Stimulated activated CD4-positive, alpha-beta T cell treated with anti-CD3 and anti-CD28 coated beads, Interleukin-2, amount 100 ng/mL, for 24 hours (primary cell): ENCODE data around the gene GPR17.

Experiments used
- DNase-seq, 2 donors: peaks; one replicate each; pipeline ENCODE4 v3.0.0-alpha.2; 2020

Gene GPR17

GRCh38 chr2:127645395-127646291 is at the start of gene GPR17:
Gene GPR17 (plus strand): TSS chr2:127646153. CDS start chr2:127650736, 4,583 bp downstream.
- no peak for DNase-seq

- peak in 1 of 2 donors; percentile 9 for DNase-seq
Measured at GRCh38 chr2:127596311-127597045, 49.5 kb upstream of the GPR17 start.

- DNase-seq: no peak
Measured at GRCh38 chr2:127597046-127597983, 48.6 kb upstream of the GPR17 start.

DNA sequence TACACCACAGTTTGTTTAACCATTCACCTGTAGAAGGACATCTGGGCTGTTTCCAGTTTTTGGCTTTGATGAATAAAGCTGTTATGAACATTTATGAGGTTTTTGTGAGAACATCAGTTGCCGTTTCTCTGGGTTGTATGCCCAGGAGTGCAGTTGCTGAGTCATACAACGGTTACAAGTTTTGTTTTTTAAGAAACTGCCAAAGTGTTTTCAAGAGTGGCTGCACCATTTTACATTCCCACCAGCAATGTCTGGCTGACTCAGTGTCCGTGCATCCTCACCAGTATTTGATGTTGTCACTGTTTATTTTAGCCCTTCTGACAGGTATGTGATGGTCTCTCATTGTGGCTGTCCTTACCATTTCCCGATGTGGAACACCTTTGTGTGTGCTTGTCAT is 48.0 kb upstream of the GPR17 start:
- no peak for DNase-seq

DNA sequence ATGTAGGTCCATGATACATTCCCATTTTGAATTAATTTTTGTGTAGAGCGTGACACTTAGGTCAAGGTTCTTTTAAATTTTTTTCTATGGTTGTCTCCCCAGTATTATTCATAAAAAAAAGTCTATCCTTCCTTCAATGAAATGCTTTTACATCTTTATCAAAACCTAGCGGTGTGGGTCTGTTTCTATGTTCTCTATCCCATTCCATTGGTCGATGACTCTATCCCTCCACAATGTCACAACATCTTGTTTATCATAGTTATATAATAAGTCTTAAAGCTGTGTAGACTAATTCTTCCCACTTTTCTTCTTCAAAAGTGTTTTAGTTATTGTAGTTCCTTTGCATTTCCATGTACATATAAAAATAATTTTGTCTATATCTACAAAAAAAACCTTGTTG is 47.2 kb upstream of the GPR17 start:
- DNase-seq: no peak

- no peak for DNase-seq
Measured at GRCh38 chr2:127599211-127599610, 46.7 kb upstream of the GPR17 start.

DNA sequence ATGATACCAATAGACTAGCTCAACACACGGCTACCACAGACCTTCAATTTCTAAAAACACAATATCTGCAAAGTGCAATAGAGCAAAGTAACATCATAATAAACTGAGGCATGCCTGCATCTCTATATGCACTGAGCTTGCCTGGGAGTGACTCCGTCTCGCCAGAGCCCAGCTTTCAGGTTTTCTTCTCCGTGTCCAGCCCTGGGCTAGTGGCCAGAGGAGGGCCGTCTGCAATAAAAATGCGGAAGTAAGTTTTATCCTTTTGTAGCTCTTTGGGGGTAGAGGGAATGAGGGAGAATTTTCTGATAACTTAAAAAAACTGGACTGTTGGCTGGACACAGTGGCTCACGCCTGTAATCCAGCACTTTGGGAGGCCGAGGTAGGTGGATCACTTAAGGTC is 41.0 kb upstream of the GPR17 start:
- no peak for DNase-seq

GRCh38 chr2:127605691-127606263 is 40.2 kb upstream of the GPR17 start:
- no peak for DNase-seq

- DNase-seq: no peak
Measured at GRCh38 chr2:127606625-127607398, 39.1 kb upstream of the GPR17 start.

- DNase-seq: no peak
Measured at GRCh38 chr2:127607399-127607908, 38.5 kb upstream of the GPR17 start.

DNA sequence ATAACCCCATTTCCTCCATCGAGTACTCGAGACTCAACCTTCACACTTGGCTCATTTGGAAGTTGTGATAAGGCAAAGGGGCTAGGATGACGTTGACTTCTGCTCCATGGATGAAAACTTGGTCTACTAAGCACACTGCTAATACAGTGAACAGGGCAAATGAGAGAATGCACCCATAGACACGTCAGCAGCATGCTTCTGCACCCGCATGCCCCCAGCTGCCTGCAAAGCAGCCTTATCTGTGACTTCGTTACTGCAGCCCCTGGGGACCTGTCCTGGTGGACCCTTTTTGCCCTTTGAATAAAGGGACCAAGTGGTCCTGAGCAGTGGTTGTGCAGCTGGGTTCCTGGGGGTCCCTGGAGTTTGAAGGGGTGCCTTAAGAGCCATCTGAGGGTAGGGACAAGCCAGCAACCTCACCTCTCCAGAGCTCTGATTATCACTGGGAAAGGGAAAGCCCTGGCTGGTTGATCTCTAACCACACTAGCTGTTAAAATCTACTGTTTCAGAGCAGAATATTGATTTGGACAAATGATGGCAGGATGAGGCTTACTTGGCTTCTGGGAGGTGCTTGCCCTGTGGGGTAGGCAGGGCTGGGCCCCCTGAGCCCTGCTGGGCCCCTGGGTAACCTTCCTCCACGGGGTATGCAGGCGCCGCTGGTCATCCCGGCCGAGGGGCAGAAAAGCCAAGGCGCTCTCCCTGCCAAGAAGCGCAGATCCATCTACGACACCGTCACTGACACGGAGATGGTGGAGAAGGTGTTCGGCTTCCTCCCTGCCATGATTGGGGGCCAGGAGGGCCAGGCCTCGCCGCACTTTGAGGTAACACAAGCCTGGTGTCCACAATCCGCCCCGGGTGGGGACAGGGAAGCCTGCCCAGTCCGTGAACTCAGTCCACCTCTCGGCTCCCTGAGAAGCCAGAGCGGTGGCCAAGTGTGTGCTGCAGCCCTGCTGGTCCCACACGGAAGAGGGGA is 37.6 kb upstream of the GPR17 start:
- no peak for DNase-seq

- no peak for DNase-seq
Measured at GRCh38 chr2:127609031-127609751, 36.8 kb upstream of the GPR17 start.

GRCh38 chr2:127609818-127610217 is 36.1 kb upstream of the GPR17 start:
- no peak for DNase-seq

DNA sequence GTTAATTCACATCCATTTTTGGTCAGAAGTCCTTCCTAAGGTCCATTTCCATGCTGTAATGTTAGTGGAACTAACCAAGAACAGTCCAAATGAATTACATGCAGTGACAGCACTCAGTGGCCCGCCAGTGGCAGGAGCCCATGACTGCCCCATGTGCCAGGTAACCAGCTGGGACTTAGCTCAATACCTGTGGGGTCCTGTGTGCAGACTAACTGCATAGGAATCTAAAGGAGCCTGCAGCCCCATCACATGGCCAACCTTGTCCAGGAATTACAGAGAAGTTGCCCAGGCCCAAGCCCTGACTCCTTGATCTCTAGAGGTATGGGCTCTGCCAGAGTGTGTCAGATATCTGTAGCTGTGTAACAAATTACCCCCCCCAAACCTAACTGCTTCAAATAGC is 35.4 kb upstream of the GPR17 start:
- DNase-seq: no peak

GRCh38 chr2:127611076-127611925 is 34.7 kb upstream of the GPR17 start:
- no peak for DNase-seq

GRCh38 chr2:127612111-127612822 is 33.7 kb upstream of the GPR17 start:
- DNase-seq: no peak

DNA sequence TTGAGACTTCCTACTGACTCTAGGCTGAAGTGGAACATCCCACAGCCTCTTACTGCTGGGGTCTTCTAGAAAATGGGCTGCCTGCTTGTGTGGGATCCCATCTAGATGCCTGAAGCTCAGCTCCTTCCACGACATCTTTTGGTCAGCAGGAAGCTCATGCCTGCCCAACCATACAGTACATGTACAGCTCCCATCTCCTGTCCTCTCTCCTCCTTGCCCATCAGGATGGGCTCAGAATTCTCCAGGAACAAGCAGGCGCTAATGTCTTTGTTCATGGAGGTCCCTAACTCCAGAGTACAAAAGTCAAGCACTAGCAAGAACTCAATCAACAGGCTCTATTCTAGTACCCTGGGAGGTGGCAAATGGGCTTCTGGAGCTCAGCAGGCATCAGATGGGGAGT is 31.7 kb upstream of the GPR17 start:
- no peak for DNase-seq

- no peak for DNase-seq
Measured at GRCh38 chr2:127614731-127615130, 31.2 kb upstream of the GPR17 start.
